HG03066 (cell line): Measurements from ENCODE around the gene LINGO4.

Experiments used
- ATAC-seq: cut with Tn5 transposase; IDR thresholded peaks from one replicate; pipeline ENCODE4 v1.9.1; 2021; ENCODE audit warnings: low read depth; ENCODE audit not compliant: unreplicated experiment

LINGO4 gene

GRCh38 chr1:151756291-151756690 is 48.9 kb downstream of the LINGO4 start:
- no peak for ATAC-seq
